Epithelial cell of prostate (primary cell): Measurements from ENCODE around the gene C6orf163.

Source experiments
- DNase-seq: peaks from one replicate; pipeline ENCODE4 v3.0.0-alpha.2; 2011; ENCODE audit warnings: low read depth, low spot score
- H3K27ac ChIP-seq: fragments of 450-650 bp; 2 replicates; pipeline ENCODE4 v1.5.1; 2017; ENCODE audit warnings: mild to moderate bottlenecking

The C6orf163 gene

GRCh38 chr6:87351583-87351982 lies 7.0 kb downstream of the C6orf163 start:
- DNase-seq = no peak
- H3K27ac ChIP-seq = no peak overlapping the region

- H3K27ac ChIP-seq = no peak overlapping the region
- DNase-seq = no peak
Measured at GRCh38 chr6:87356181-87356580, 11.6 kb downstream of the C6orf163 start.

DNA sequence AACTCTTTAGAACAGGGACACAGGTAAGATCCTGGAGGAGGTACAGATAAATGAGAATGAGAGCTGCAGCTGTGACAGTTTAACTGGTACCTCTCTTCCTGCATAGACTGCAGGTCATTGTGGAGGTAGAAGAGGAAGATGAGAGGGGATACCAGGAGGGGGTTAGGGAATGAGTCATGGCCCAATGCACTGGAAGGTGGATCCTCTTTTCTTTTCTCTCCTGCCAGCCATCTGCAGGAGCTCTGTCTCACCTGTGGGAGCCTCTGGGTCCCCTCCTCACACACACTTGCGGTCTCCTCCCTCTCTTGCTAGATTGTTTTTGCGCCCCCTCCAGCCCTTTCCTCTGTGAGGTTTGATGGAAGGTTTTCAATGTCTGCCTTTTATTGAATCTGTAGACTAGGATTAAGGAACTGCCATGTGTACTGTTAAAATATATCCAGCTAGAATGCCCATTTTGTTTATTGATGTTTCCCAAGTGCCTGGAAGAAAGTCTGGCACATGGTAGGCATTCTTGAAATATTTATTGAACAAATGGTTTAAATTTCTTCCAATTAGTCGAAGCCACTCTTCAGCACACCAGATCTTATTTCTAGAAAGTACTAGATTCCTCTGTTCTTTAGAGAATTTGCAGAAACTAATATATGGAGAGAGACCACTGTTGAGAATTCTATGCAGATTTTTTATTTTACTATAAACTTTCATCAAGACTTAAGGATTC lies 13.0 kb downstream of the C6orf163 start:
- no peak for DNase-seq
- H3K27ac ChIP-seq = no peak overlapping the region

DNA sequence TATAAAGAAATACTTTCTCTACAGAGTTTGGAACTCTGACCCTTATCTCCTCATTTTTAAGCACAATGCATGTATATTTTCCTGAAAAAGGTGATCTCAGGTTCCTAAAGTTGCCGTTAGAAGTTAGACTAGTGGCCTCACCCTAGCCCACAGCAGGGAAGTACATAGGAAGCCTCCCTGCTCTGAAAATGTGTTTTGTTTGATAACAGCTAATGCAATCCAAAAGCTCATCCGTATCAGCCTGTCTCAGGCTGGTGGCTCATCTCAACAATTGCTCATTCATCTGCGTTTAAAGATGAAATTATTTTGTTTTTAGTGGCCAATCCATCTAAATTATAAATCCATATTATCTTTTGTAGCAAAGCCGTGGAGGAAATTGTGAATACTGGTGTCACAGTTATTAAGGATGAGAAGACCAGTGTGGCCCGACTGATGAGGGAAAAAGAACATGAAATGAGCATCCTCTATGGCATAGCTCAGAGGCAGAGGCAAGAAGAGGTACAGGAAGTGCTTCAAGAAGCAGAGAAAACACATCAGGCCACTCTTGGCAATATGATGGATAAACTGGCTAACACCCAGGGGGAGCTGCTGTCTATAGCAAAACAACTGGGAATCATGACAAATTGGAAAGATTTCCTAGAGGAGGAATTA lies 20.1 kb downstream of the C6orf163 start:
- DNase-seq = no peak
- no peak overlapping the region for H3K27ac ChIP-seq

- DNase-seq = no peak
- no peak overlapping the region for H3K27ac ChIP-seq
Measured at GRCh38 chr6:87366072-87366827, 21.6 kb downstream of the C6orf163 start.

DNA sequence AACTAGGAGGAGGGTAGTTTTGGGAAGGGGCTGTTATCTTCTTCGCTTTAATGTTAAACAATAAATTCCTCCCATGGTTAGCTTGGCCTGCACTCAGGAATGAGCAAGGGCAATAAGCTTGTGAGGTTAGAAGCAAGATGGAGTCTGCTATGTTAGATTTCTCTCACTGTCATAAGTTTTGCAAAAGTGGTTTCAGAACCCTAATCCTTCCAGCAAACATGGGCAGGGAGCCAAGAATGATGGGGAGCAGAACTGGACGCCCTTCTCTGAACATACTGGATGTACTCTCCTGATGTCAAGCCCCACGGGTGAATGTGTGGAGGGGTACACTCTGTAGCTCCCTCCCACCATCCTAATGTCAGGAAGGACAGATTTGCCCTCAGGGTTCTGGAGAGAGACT lies 22.3 kb downstream of the C6orf163 start:
- DNase-seq = no peak
- no peak overlapping the region for H3K27ac ChIP-seq

GRCh38 chr6:87373377-87373776 lies 28.8 kb downstream of the C6orf163 start:
- no peak overlapping the region for H3K27ac ChIP-seq

GRCh38 chr6:87375315-87375714 lies 30.7 kb downstream of the C6orf163 start:
- no peak overlapping the region for H3K27ac ChIP-seq
- DNase-seq = no peak

More at GRCh38 chr6:87373377-87373776, 28.8 kb downstream of the C6orf163 start:
- no peak for DNase-seq

GRCh38 chr6:87376643-87377042 lies 32.0 kb downstream of the C6orf163 start:
- H3K27ac ChIP-seq = no peak overlapping the region
- DNase-seq = no peak

GRCh38 chr6:87378947-87379346 lies 34.3 kb downstream of the C6orf163 start:
- no peak overlapping the region for H3K27ac ChIP-seq
- no peak for DNase-seq

GRCh38 chr6:87382861-87383260 lies 38.2 kb downstream of the C6orf163 start:
- DNase-seq = no peak

GRCh38 chr6:87384038-87384437 lies 39.4 kb downstream of the C6orf163 start:
- H3K27ac ChIP-seq = no peak overlapping the region
- DNase-seq = no peak

More at GRCh38 chr6:87382861-87383260, 38.2 kb downstream of the C6orf163 start:
- no peak overlapping the region for H3K27ac ChIP-seq

GRCh38 chr6:87384449-87384848 lies 39.8 kb downstream of the C6orf163 start:
- DNase-seq = no peak
- no peak overlapping the region for H3K27ac ChIP-seq

- H3K27ac ChIP-seq = no peak overlapping the region
- no peak for DNase-seq
Measured at GRCh38 chr6:87391334-87391733, 46.7 kb downstream of the C6orf163 start.

GRCh38 chr6:87393026-87393622 lies 48.5 kb downstream of the C6orf163 start:
- DNase-seq = peak; percentile 24
- H3K27ac ChIP-seq = no peak overlapping the region

DNA sequence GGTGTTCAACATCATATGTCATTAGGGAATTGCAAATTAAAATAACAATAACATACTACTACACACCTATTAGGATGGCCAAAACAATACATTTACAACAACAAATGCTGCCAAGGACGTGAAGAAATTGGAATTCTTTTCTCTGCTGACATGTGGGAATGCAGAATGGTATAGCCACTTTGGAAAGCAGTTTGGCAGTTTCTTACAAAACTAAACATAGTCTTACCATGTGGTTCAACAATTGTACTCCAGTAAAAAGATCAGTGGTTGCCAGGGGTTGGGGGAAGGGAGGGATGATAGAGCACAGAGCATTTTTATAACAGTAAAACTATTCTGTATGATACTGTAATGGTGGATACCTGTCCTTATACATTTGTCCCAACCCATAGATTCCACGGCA lies 50.8 kb downstream of the C6orf163 start:
- no peak for DNase-seq
- no peak overlapping the region for H3K27ac ChIP-seq

DNA sequence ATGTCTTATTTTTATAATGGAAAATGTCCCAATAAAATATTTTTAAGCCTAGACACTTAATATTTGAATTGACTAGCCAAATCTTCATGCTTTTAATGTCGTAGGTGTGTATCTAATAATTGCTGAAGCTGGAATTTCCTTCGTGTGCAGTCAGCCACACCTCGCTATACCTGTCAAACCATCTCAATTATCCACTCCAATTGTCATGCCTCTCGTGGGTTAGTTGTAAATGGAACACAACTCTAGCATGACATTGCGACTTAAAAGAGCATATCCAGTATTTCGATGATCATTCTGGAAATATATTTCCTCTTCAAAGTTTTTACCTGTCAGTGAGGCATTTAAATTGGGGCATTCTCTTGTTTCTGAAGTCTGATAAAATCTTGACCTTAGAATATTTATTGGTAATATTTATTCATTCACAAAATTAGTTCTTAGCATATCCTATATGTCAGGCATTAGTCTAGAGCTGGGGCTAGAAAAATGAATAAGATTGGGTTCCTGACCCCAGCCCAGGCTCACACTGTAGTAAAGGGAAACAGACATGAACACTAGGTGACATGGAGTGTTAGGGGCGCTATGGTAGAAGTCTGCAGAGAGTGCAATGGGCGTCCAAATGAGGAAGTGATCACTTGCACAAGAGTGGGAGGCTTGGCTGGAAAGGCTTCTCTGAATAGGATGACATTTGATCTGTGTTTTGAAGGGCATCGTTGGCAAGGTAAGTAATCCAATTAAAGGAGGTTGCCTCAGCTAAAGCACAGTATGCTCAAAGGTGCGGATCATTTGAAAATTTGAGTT lies 52.2 kb downstream of the C6orf163 start:
- no peak overlapping the region for H3K27ac ChIP-seq
- no peak for DNase-seq

DNA sequence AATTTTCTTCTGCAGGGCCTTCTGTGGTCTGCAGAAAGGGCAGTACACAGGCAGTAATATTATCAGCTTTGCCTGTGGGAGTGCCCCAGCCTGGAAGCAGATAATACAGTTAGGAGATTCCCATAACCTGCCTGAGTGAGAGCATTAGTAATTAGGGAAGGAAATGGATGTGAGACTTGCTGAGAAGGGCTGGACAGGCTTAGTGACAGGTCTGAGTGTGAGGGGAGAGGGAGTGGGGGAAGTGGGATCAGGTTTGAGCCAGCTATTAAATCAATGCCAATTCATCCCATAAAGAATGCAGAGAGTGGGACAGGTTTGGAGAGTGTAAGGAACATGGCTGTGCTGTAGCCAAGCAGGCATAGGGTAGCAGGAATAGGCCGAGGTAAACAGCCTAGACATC lies 53.0 kb downstream of the C6orf163 start:
- DNase-seq = no peak
- H3K27ac ChIP-seq = no peak overlapping the region

GRCh38 chr6:87401832-87402231 lies 57.2 kb downstream of the C6orf163 start:
- no peak overlapping the region for H3K27ac ChIP-seq
- DNase-seq = no peak

GRCh38 chr6:87407561-87407900 lies 62.9 kb downstream of the C6orf163 start:
- no peak for DNase-seq
- H3K27ac ChIP-seq = peak overlapping the region; percentile 40
